GM23338 (cell line): ENCODE results near the gene BLM. TPM values are rescaled to one million over a fixed set of nuclear protein-coding genes. Genes with fewer than 3 reads are reported as not detected.

Experiments used
- ATAC-seq: fragments of 200-7000 bp; cut with Tn5 transposase; 3 replicates; pipeline ENCODE4 v1.9.1; 2020
- DNase-seq: peaks from one replicate; pipeline ENCODE4 v3.0.0-alpha.2; 2015; ENCODE audit warnings: low spot score
- H2AFZ ChIP-seq: fragments of 200-600 bp; sonication (generic); 2 replicates; pipeline ENCODE4 v1.8.0; 2016; ENCODE audit warnings: antibody characterized with exemption, mild to moderate bottlenecking, moderate library complexity
- H3F3A ChIP-seq: fragments of 200-600 bp; sonication (generic); replicated peaks from 2 replicates; pipeline ENCODE4 v1.8.0; 2017; ENCODE audit warnings: antibody characterized with exemption, mixed run types, low read depth
- H3K27ac ChIP-seq: fragments of 200-600 bp; sonication (generic); 2 replicates; pipeline ENCODE4 v1.6.1; 2016; ENCODE audit warnings: low read depth
- H3K27me3 ChIP-seq: fragments of 200-600 bp; sonication (generic); 2 replicates; pipeline ENCODE4 v1.8.0; 2016; ENCODE audit warnings: mild to moderate bottlenecking, mixed run types, moderate library complexity; ENCODE audit not compliant: insufficient read depth
- H3K36me3 ChIP-seq: fragments of 200-600 bp; sonication (generic); 2 replicates; pipeline ENCODE4 v1.8.0; 2016; ENCODE audit warnings: mild to moderate bottlenecking; ENCODE audit not compliant: insufficient read depth
- H3K4me1 ChIP-seq: fragments of 200-600 bp; sonication (generic); 2 replicates; pipeline ENCODE4 v1.8.0; 2016; ENCODE audit warnings: mild to moderate bottlenecking, moderate library complexity; ENCODE audit not compliant: insufficient read depth
- H3K4me2 ChIP-seq: fragments of 200-600 bp; sonication (generic); 2 replicates; pipeline ENCODE4 v1.7.1; 2017; ENCODE audit warnings: mixed run types
- H3K4me3 ChIP-seq: fragments of 200-600 bp; sonication (generic); 2 replicates; pipeline ENCODE4 v1.6.1; 2016; ENCODE audit warnings: mixed run types
- H3K79me2 ChIP-seq: fragments of 200-600 bp; sonication (generic); replicated peaks from 2 replicates; pipeline ENCODE4 v1.8.0; 2017; ENCODE audit warnings: mild to moderate bottlenecking; ENCODE audit not compliant: insufficient read depth
- H3K9me2 ChIP-seq: fragments of 200-600 bp; sonication (generic); 2 replicates; pipeline ENCODE4 v1.8.0; 2017; ENCODE audit not compliant: insufficient read depth
- H4K20me1 ChIP-seq: fragments of 200-600 bp; sonication (generic); replicated peaks from 2 replicates; pipeline ENCODE4 v1.8.0; 2017; ENCODE audit warnings: mild to moderate bottlenecking; ENCODE audit not compliant: insufficient read depth
- H3K27ac Mint-ChIP-seq: 2 replicates; pipeline ENCODE4 v1.8.0; 2020; ENCODE audit warnings: inconsistent platforms, mild to moderate bottlenecking, moderate library complexity, mixed read lengths
- H3K27me3 Mint-ChIP-seq: 3 replicates; pipeline ENCODE4 v1.8.0; 2022; ENCODE audit warnings: low read depth, mild to moderate bottlenecking, moderate library complexity, mixed read lengths, inconsistent platforms; ENCODE audit not compliant: insufficient read depth, poor library complexity
- H3K36me3 Mint-ChIP-seq: 3 replicates; pipeline ENCODE4 v1.8.0; 2021; ENCODE audit warnings: low read depth, mild to moderate bottlenecking, inconsistent platforms, moderate library complexity, mixed read lengths
- H3K4me1 Mint-ChIP-seq: 3 replicates; pipeline ENCODE4 v1.8.0; 2020; ENCODE audit warnings: mild to moderate bottlenecking, inconsistent platforms, mixed read lengths
- H3K4me3 Mint-ChIP-seq: 3 replicates; pipeline ENCODE4 v1.8.0; 2021; ENCODE audit warnings: moderate library complexity, mild to moderate bottlenecking, inconsistent platforms, mixed read lengths
- H3K9me3 Mint-ChIP-seq: 3 replicates; pipeline ENCODE4 v1.8.0; 2020; ENCODE audit warnings: moderate library complexity, mild to moderate bottlenecking, inconsistent platforms, mixed read lengths
- CREB1 ChIP-seq: fragments of 250-450 bp; sonication (Bioruptor Pico); IDR thresholded peaks from 2 replicates; pipeline ENCODE4 v1.5.0; 2020; ENCODE audit warnings: low read depth, mild to moderate bottlenecking, moderate library complexity
- CTCF ChIP-seq, 2 experiments: fragments of 200-600 bp in 1 of 2; sonication (generic) in 1 of 2; conservative IDR thresholded peaks; 2 replicates each; pipeline versions ENCODE4 v1.5.1 to v1.6.1; 2016 to 2017; ENCODE audit warnings: antibody characterized with exemption in 2 of 2, low read depth in 2 of 2, mild to moderate bottlenecking in 2 of 2, moderate library complexity in 1 of 2
- ETS1 ChIP-seq: IDR thresholded peaks from 2 replicates; pipeline ENCODE4 v1.6.1; 2016; ENCODE audit warnings: antibody characterized with exemption
- EZH2 ChIP-seq: fragments of 200-600 bp; sonication (generic); IDR thresholded peaks from one replicate; pipeline ENCODE4 v1.8.0; 2017; ENCODE audit warnings: antibody characterized with exemption, mild to moderate bottlenecking, low read depth; ENCODE audit not compliant: unreplicated experiment
- EZH2phosphoT487 ChIP-seq: fragments of 200-600 bp; sonication (generic); IDR thresholded peaks from one replicate; pipeline ENCODE4 v1.8.1; 2018; ENCODE audit warnings: antibody characterized with exemption; ENCODE audit not compliant: unreplicated experiment
- JUNB ChIP-seq: IDR thresholded peaks from one replicate; pipeline ENCODE4 v1.6.1; 2016; ENCODE audit warnings: antibody characterized with exemption; ENCODE audit not compliant: unreplicated experiment
- NANOG ChIP-seq: IDR thresholded peaks from 2 replicates; pipeline ENCODE4 v1.6.1; 2016; ENCODE audit warnings: antibody characterized with exemption, borderline replicate concordance
- POLR2AphosphoS5 ChIP-seq: IDR thresholded peaks from 2 replicates; pipeline ENCODE4 v1.6.1; 2016; ENCODE audit warnings: antibody characterized with exemption, low read depth
- REST ChIP-seq: IDR thresholded peaks from one replicate; pipeline ENCODE4 v1.6.1; 2018; ENCODE audit warnings: antibody characterized with exemption; ENCODE audit not compliant: unreplicated experiment
- STAT1 ChIP-seq: IDR thresholded peaks from one replicate; pipeline ENCODE4 v1.6.1; 2016; ENCODE audit warnings: antibody characterized with exemption; ENCODE audit not compliant: unreplicated experiment
- ZNF114 ChIP-seq: fragments of 250-450 bp; sonication (Bioruptor Pico); IDR thresholded peaks from 2 replicates; pipeline ENCODE4 v1.5.0; 2020; ENCODE audit warnings: mild to moderate bottlenecking, moderate library complexity
- ZNF331 ChIP-seq: fragments of 250-450 bp; sonication (Bioruptor Pico); IDR thresholded peaks from 2 replicates; pipeline ENCODE4 v1.5.0; 2020; ENCODE audit warnings: low read depth, mild to moderate bottlenecking, moderate library complexity
- ZNF462 ChIP-seq: fragments of 250-450 bp; sonication (Bioruptor Pico); IDR thresholded peaks from 2 replicates; pipeline ENCODE4 v1.5.0; 2020; ENCODE audit warnings: mild to moderate bottlenecking, moderate library complexity
- polyA plus RNA-seq: library from polyadenylated mRNA; unstranded; fragments of >200 nt; fragmentation: Nextera tagmentation; extraction: Ambion mirVana; gene quantifications from 2 replicates; pipeline ENCODE4 v1.2.1, GENCODE V29; 2016
- total RNA-seq: library from RNA; depleted of rRNA; stranded (reverse); fragments of >200 nt; shearing (Covaris generic); gene quantifications from 2 replicates; pipeline ENCODE4 v1.2.3, GENCODE V29; 2014

The BLM gene
- total and polyA plus RNA-seq, 2 experiments from 2014 or later, result 43.1 to 43.3 TPM

- no peak overlapping the region for H3K4me3 Mint-ChIP-seq
- Histone ChIP-seq H3K27ac (no peak overlapping the region), H3K36me3 (no peaks in the 10 kb centered on the region), H3K4me3 (no peak overlapping the region), H3K4me1 (peaks cover 21% of the 10 kb centered on the region), H2AFZ (no peak overlapping the region), H3K9me2 (no peaks in the 10 kb centered on the region), H4K20me1 (no peaks in the 10 kb centered on the region), H3F3A (peaks cover 9% of the 10 kb centered on the region; the same call in 1 of the 2 replicates), H3K4me2 (no peak overlapping the region), H3K27me3 (no peaks in the 10 kb centered on the region), H3K79me2 (no peaks in the 10 kb centered on the region)
- no peak for ATAC-seq
- H3K27ac Mint-ChIP-seq, result 0 out of 2 replicates have a peak overlapping the region, but pooled peaks have one; percentile 59
- no peak for DNase-seq
- H3K4me1 Mint-ChIP-seq, result peaks cover 15% of the 10 kb centered on the region
- H3K9me3 Mint-ChIP-seq, result no peaks in the 10 kb centered on the region
- no peaks in the 10 kb centered on the region for H3K36me3 Mint-ChIP-seq
- TF ChIP-seq CTCF (conservative IDR thresholded peaks at IDR 0.05; ENCODE audit: low read depth in 2 of 2) (no peak), POLR2AphosphoS5 (no peak), ZNF114 (CRISPR knock-in tag) (no peak), ZNF331 (CRISPR knock-in tag) (no peak), ETS1 (no peak), REST (no peak), NANOG (no peak), EZH2phosphoT487 (no peak), EZH2 (no peak), ZNF462 (CRISPR knock-in tag) (no peak), JUNB (no peak), CREB1 (no peak), STAT1 (no peak)
- H3K27me3 Mint-ChIP-seq, result peaks cover 2% of the 10 kb centered on the region
Measured at GRCh38 chr15:90844696-90845095, 127.5 kb downstream of the BLM start.
